HG03064 (cell line): ENCODE results near the gene ZFR2.
"Not testable (repeated sequence)": the region's sequence is repeated elsewhere in the genome, so short reads cannot be mapped to it uniquely, and the experiment has no call there.

Source experiments
- ATAC-seq: cut with Tn5 transposase; IDR thresholded peaks from one replicate; pipeline ENCODE4 v1.9.1; 2021; ENCODE audit warnings: low read depth; ENCODE audit not compliant: unreplicated experiment

The ZFR2 gene

DNA sequence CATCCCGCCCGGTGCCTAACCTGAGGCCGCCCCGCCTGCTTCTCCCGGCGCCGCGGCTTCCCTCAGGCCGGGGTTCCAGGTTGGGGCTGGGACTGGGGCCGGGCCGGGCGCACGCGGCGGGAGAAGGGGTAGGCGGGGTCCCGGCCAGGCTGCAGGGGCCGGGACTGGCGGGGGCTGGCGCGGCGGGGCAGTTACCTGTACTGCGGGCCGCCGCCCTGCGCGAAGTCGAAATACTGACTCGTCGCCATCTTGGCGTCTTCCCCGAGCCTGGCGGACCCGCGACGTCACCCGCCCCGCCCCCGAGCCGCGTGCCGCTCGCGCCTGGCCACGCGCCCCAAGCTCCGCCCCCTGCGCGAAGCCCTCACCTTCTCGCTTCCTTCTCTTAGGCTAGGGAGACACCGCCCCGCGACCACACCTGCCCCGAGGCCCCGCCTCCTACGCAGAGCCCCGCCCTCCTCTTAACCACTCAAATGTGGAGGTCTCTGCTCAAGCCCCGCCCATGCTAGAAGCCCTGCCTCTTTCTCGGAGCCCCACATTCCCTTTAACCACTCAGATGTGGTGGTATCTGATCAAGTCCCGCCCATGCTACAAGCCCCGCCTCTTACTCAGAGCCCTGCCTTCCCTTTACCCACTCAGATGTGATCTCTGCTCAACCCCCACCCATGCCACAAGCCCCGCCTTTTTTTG is at the start of gene ZFR2:
TSS of gene ZFR2 (minus strand) at position 269 of the 687 bp plus-strand sequence. CDS start at position 248, 21 bp downstream.
- no peak for ATAC-seq

- no peak for ATAC-seq
These were observed 47.2 kb upstream of the ZFR2 start for GRCh38 chr19:3916033-3916432.

- ATAC-seq = no peak
These were observed 45.4 kb upstream of the ZFR2 start for GRCh38 chr19:3914199-3914598.

- no peak for ATAC-seq
These were observed 41.3 kb upstream of the ZFR2 start for GRCh38 chr19:3910105-3910504.

GRCh38 chr19:3908266-3909054 is 39.6 kb upstream of the ZFR2 start:
- no peak for ATAC-seq

DNA sequence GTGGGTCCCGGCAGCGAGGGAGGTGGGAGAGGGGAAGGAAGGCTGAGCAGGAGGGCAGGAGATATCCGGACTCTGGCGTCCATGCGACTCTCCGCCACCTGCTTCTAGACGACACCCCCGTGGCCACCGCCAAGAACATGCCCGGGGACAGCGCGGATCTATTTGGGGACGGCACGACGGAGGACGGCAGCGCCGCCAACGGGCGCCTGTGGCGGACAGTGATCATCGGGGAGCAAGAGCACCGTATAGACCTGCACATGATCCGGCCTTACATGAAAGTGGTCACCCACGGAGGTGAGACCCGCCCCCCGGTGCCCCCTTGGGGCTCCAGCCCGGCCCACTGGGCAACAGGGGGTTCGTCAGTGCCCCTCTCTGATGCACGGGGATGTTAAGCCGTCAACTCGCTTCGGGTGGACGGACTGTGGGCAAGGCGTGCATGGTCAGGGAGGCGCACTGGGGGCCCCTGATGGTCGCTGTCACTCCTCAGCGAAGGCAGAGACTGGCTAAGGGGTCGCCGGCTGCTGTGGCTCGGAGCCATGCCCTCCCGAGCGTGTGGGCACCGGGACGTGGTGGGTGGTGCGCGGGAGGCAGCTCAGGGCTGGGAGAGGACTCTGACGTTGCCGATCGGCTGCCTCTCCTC is 38.9 kb upstream of the ZFR2 start:
- ATAC-seq = no peak

- ATAC-seq = no peak
These were observed 35.4 kb upstream of the ZFR2 start for GRCh38 chr19:3904233-3904632.

DNA sequence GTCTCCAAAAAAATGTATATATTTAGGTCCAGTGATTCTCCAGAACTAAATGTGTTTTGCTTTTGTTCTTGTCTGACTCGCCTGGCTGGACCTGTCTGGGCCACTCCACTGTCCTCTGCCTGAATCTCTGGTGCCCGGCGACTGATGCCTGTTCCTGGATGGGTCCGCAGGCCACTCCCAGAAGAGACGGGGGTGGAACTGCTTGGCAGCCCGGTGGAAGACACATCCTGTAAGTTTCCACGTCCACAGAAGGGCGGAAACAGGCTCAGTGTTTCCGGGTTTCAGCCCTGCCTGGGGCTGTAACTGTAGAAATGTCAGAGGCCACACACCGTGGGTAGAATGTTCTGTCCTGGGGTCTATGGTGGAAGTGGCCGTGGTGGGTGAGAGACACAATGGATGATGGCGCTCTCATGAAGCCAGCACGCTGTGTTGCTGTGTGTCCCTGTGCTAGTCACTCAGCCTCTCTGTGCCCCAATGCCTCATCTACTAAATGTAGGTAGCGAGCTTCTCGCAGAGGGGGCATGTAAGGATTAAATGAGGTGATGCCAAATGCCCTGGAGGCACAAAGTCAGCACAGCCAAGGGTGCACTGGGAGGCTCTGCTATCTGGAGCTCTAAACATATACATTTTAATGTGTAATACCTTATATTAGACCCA is 33.6 kb upstream of the ZFR2 start:
- no peak for ATAC-seq

- ATAC-seq = no peak
These were observed 30.9 kb upstream of the ZFR2 start for GRCh38 chr19:3899531-3900294.

- no peak for ATAC-seq
These were observed 29.6 kb upstream of the ZFR2 start for GRCh38 chr19:3898426-3898825.

GRCh38 chr19:3897936-3898335 is 29.1 kb upstream of the ZFR2 start:
- no peak for ATAC-seq

GRCh38 chr19:3895788-3896187 is 26.9 kb upstream of the ZFR2 start:
- ATAC-seq = no peak

DNA sequence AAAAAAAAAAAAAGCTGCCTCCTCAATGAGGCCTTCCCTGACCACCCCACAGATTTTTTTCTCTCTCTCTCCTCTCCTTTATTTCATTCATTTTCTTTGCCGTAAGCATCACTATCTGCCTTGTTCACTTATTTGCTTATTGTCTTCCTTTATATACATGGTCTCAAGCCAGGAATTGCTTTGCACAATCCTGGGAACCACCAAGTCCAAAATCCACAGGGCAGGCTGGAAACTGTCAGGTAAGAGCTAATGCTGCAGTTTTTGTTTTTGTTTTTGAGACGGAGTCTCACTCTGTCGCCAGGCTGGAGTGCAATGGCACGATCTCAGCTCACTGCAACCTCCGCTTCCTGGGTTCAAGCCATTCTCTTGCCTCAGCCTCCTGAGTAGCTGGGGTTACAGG is 26.1 kb upstream of the ZFR2 start:
- not testable (repeated sequence) for ATAC-seq

DNA sequence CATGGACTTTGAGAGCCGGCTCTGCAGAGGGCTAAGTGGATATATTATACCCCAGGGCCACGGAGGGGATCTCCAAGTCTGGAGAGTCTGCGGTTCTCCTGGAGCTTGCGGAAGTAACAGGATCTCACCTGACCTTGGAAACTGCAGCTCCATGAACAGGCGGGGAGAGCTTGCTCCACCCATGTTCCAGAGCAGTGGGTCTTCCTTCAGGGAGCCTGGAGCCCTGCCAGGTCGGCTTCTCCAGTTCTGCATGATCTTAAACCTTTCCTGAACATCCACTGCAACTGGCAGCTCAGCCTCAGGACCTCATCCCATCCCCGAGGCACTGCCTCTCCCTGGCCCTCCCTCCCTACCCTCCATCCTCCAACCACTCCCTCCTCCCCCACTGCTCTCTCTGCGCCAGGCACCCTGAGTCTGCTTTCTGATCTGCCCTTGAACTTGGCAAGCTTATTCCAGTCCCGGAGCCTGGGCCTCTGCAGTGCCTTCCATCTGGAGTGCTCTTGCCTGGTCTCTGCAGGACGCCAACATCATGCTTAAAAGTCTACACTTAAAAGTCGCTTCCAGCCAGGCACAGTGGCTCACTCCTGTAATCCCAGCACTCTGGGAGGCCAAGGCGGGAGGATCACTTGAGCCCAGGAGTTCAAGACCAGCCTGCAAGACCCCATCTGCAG is 24.8 kb upstream of the ZFR2 start:
- ATAC-seq = no peak

DNA sequence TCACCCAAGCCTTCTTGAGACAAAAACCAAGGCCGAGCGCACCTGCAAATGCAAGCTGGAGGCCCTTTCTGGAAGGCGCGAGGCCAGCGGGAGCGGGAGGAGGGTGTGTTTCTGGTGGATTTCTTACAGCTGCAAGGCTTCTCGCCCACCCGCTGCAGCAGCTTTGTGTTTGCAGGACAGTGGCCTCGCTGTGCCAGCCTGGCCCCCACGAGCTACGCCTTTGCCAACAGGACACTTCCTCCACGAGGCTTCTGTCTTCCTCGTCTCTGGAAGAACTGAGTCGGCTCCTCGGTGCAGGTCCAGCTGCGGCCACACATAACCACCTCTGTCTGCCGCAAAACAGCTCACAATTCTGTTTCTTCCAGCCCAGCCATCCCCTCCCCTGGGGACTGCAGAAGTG is 21.8 kb upstream of the ZFR2 start:
- ATAC-seq = no peak

GRCh38 chr19:3882041-3882384 is 13.2 kb upstream of the ZFR2 start:
- no peak for ATAC-seq

DNA sequence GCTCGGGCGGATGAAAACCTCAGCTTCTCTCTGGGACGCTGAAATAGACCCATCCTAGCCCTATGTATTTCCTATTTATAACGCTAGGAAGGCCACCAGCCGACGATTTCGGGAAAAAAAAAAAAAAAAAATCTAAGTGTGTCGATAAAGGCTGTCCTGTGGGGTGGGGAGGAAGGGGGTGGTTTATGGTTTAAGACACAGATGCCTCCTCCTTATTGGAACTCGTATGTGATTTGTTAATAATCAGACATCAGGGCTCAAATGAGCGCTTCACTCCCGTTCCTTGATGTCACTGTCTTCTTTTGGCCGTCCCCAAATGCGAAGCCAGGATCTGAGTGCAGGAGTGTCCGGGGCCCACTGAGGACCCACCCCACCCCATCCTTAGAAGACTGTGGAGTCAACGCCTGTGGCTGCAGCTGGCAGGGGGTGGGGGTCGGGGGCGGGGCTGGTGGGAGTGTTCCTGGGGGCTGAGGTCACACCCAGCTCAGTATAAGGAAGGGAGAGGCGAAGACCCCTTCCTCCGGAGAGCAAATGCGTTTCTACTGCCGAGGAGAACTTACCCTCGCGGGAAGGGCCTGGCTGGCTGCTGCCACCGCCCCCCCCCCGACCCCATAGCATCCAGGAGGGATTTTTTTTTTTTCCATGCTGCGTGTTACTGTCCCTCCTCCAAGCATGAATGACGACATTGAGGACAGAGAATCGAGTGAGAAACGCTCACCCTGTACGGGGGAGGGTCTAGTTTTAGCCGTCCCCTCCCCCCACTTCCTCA is 12.6 kb upstream of the ZFR2 start:
- no peak for ATAC-seq

GRCh38 chr19:3880471-3881271 is 11.8 kb upstream of the ZFR2 start, which contains the start of gene ATCAY:
TSS of gene ATCAY (plus strand) at chr19:3880685. CDS start at chr19:3885768, 5,083 bp downstream.
- no peak for ATAC-seq
